Cerebellar nuclear complex (tissue), 1 donor: ENCODE data around the gene RETSAT.
"Not testable (repeated sequence)": the region's sequence is repeated elsewhere in the genome, so short reads cannot be mapped to it uniquely, and the experiment has no call there.

Source experiments
- DNase-seq, 2 experiments: peaks; one replicate each; lab custom pipeline; 2025; lab: John Stamatoyannopoulos, UW

The RETSAT gene

GRCh38 chr2:85330839-85331636 lies 23.3 kb downstream of the RETSAT start:
- no peak for DNase-seq

DNA sequence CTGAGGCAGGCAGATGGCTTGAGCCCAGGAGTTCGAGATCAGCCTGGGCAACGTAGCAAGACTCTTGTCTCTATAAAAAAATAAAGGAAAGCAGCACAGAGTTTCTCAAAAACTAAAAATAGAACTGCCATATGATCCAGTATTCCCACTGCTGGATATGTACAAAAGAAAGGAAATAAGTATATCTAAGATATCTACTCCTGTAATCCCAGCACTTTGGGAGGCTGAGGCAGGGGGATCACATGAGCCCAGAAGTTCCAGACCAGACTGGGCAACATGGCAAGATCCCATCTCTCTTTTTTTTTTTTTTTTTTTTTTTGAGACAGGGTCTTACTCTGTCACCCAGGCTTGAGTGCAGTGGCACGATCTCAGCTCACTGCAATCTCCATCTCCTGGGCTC lies 24.6 kb downstream of the RETSAT start:
- not testable (repeated sequence) for DNase-seq

DNA sequence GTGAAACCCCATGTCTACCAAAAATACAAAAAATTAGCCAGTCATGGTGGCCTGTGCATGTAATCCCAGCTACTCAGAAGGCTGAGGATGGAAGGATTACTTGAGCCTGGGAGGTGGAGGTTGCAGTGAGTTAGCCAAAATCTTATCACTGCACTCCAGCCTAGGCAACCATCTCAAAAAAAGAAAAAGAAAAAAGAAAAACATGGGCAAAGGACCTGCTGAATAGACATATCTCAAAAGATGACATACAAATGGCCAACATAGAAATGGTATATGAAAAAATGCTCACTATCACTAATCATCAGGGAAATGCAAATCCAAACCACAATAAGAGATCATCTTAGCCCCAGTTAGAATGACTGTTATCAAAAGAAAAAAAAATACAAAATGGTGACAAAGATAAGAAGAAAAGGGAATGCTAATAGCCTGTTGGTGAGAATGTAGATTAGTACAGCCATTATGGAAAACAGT lies 25.1 kb downstream of the RETSAT start:
- DNase-seq: no peak

DNA sequence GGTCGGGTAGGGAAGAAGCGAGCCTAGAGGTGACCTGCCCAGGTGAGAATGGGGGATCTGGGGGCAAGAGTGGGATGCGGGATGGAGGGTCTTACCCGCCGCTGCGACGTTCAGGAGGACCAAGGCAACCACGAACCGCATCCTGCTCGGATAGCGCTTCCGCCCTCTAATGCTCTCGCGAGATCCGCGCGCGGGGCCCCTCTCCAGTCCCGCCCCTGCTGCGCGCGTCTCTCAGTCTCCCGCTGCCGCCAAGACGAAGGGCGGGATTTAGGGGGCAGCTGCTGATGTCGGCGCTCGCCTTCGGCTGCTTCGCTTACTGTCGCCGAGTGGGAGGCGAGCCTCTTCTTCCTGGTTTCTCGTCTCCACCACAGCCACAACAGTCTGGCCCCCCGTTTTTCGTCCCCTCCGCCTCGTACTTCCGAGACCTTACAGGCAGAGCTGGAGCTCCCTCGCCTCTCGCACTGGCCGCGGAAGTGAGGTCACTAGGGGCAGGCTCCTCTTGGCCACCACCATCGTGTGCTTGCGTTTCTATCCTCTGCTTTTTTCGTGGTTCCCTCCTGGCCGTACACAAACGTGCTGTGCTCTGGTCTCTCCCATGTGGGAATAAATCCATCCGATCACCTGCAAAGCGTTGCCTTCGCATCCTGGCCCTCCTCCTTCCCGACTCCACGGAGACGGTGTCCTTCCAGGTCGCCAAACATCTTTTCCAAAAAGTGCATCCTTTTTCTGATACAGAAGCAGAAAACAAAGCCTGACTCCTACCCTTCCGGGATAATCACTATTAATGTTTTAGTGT lies 26.3 kb downstream of the RETSAT start, which contains the start of gene TGOLN2:
TGOLN2 (minus strand) TSS at position 168 of the 796 bp plus-strand sequence; CDS start at position 141, 27 bp downstream.
- peak; percentile 27 to 68 for DNase-seq

DNA sequence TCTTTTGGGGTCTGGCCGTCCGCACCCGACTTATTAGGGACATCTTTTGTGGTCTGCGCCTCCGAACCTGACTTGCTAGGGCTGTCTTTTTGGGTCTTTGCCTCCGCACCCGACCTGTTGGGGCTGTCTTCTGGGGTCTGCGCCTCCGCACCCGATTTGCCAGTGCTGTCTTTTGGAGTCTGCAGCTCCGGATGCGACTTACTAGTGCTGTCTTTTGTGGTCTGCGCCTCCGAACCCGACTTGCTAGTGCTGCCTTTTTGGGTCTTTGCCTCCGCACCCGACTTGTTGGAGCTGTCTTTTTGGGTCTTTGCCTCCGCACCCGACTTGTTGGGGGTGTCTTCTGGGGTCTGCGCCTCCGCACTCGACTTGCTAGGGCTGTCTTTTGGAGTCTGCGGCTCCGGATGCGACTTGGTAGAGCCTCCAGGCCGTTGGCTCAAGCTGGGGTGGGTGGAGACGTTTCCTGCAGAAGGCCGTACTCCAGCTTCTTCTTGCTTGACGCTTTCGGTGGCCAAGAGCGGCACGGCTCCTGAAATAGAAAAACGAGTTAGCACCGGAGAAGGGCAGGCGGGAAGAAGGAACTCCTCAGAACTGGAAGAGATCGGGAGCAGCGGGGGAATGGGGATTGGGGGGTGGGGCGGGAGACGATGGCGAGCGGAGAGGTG lies 27.0 kb downstream of the RETSAT start:
- no peak for DNase-seq

DNA sequence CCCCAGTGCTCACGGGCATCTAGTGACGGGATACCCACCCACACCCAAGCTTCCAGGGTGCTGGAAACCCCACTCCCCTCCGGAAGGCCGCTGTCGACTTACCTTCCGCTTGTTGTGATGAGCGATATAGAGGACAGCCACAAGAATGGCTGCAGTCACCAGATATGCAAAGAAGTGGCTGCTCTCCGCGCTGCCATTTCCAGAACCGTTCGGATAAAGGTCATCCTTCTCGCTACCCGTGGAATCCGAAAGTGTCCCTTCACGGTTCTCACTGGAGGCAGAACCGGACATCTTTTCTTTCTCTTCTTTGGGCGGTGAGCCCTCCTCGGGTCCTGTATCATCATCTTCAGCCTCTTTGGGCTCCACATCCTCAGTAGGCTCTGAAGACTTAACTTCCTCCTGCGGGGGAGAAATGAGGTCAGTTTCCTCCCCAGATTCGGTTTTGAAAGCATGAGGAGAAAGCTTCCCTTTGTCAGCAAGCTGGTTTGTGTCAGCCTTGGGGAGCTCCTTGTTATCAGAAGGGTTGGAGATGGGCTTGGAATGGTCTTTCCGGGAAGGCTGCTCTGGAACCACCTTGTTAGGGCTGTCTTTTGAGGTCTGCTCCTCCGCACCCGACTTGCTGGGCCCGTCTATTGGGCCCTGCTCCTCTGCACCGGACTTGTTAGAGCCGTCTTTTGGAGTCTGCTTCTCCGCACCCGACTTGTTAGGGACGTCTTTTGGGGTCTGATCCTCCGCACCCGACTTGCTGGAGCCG lies 27.7 kb downstream of the RETSAT start:
- no peak for DNase-seq

DNA sequence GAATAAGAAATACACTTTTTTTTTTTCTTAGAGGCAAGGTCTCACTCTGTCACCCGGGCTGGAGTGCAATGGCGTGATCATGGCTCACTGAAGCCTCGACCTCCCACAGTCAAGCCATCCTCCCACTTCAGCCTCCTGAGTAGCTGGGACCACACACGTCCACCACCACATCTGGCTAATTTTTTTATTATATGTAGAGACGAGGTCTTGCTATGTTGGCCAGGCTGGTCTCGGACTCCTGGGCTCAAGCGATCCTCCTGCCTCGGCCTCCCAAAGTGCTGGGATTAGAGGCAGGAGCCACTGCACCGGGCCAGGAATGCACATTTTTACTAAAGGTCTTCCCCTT lies 28.9 kb downstream of the RETSAT start:
- DNase-seq: no peak

DNA sequence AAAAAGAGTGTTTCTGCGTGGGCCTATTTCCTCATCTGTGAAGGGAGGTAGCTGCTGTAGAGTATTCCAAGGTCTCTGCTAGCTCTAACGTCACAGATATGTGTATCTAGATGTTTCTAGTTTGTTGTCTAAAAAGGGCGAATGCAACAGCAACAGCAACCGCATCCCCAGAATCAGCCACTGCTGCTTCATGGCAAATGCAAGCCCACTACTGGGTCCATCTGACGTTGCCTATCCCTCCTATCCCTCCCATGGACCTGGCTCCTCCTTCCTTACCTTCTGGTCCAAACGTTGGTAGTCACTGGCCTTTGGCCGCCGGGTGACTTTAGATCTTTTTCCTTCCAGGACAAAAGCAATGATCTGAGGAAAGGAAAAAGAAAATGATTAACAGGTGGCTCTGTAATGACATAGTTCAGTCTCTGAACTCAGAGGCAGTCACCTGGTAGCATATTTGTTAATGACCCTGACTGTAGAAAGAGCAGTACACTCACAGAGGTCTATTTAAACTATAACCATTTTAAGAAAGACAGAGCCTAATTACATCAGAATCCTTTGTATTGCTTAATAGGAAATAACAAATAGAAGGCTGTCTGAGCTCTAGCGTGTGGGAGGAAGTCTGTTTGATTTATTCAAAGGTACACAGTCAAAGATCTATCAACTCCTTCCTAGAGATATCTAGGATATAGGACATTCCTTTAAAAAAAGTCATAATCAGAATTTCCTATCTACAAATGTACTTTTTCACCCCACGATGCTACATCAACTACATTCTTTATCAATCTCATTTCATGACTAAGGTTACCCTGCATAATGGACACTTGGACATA lies 29.5 kb downstream of the RETSAT start:
- DNase-seq: no peak

DNA sequence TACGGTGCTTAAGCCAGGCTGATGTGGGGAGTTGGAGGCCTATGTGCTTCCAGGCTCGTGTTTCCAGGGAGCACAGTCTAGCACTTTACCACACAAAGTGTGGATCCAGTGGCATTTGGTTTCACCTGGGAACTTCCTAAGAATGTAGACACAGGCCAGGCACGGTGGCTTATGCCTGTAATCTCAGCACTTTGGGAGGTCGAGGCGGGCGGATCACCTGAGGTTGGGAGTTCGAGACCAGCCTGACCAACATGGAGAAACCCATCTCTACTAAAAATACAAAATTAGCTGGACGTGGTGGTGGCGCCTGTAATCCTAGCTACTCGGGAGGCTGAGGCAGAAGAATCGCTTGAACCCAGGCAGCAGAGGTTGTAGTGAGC lies 30.4 kb downstream of the RETSAT start:
- DNase-seq: not testable (repeated sequence)

GRCh38 chr2:85323351-85323987 lies 30.9 kb downstream of the RETSAT start:
- no peak for DNase-seq

DNA sequence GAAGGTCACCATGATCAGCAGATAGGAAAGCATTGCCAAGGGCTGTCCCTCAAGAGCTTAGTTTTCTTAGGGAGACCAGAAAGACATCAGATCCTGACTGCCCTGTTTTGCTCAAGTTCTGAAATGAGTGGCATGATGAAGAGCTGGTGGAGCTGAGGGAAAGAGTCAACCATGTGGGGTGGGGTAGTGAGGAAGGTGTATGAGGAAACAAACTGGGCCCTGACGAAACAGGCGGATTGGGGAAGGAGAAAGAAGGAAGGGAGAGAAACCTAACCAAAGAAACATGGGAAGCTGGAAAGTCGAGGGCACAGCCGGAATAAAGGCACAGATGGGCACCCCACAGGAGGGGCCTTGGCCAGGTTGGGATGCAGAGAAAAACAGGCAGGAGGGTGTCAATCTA lies 34.5 kb downstream of the RETSAT start:
- DNase-seq: no peak

DNA sequence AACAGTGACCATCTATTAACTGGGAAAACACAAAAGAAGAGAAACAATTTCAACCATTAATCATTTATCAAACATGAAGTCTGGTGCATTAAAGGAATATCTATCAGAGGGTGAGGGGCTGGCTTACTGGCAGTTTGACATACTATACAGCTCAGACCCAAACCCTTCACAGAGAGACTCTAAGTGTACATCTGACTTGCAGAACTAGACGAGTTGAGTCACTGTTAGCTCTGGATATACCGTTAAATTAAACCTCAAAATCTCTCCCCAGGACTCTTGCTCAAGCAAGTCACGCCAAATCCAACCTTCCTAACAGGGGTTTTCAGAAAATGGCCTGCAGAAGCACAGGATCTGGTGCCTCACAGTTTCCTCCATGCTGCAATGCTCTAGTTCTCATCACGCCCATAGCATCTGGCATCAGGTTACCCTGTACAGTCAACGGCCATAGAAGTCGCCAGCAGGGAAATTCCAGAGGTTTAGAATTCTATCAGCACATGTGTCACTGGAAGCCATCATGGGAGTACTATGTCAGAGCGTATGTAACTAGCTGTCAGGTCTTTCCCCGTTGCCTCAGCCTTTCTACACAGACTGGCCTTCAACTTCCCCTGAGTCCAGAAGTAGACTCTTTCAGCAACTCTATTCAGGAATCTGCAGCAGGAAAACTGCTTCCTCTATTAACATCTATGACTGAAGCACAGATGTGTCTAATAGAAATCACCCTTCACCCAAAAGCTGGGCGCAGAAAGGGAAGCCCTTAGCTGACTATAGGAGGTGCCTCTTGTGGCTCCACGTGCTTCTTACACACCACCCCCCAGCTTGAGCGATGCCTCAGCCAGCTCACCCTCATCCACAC lies 35.9 kb downstream of the RETSAT start:
- no peak for DNase-seq

GRCh38 chr2:85315921-85316320 lies 38.4 kb downstream of the RETSAT start:
- DNase-seq: not testable (repeated sequence)

- no peak for DNase-seq
These were observed 39.5 kb downstream of the RETSAT start for GRCh38 chr2:85314884-85315242.

DNA sequence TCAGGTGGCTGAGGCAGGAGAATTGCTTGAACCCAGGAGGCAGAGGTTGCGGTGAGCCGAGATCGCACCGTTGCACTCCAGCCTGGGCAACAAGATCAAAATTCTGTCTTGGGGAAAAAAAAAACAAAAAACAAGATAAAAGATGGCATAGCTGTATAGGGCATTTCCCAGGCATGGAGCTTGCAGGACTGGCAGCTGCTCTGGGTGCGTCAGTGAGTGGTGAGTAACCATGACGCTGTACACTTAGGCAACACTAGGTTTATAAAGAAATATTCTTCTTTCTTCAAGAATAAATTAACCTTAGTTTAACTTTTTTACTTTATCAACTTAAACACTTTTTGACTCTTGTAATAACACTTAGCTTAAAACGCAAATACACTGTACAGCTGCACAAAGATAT lies 41.9 kb downstream of the RETSAT start:
- DNase-seq: no peak

- DNase-seq: no peak
These were observed 44.0 kb downstream of the RETSAT start for GRCh38 chr2:85310330-85310729.

GRCh38 chr2:85309699-85310321 lies 44.5 kb downstream of the RETSAT start:
- DNase-seq: no peak

GRCh38 chr2:85308896-85309555 lies 45.3 kb downstream of the RETSAT start:
- peak in 1 of 2 experiments; percentile 19 for DNase-seq

DNA sequence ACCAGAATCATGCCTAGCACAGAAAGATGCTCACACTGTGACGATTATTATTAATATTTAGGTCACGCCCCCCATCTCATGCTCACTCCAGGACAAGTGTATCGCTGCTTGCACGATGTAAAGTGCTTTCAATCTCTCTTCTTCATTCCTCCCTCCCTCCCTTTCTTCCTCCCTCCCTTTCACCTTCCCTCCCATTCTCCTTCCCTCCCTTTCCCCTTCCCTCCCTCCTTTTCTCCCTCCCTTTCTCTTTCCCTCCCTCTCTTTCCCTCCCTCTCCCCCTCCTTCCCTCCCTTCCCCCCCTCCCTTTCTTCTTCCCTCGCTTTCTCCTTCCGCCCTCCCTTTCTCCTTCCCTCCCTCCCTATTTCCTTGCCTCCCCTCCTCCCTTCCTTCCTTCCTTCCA lies 46.1 kb downstream of the RETSAT start:
- DNase-seq: no peak
